ENCODE measurements around the gene C1QTNF7. TPM values are rescaled to one million over a fixed set of nuclear protein-coding genes. Genes with fewer than 3 reads are reported as not detected.

Gene C1QTNF7
- polyA plus RNA-seq, 1 of the 3 experiments (the other 2 are of a cell fraction), result not detected

- 87% methylated on average over 3 of the region's 4 CpGs for WGBS (ENCODE audit: low lambda C conversion rate)
- no peaks in the 10 kb centered on the region for H3K9me2 ChIP-seq
- H3K9me3 ChIP-seq, result no peaks in the 10 kb centered on the region
- H3K4me3 ChIP-seq (ENCODE audit: low read depth in 2 of 2, low read length in 1 of 2), result no peak overlapping the region
- TF ChIP-seq CTCF (IDR thresholded peaks at IDR 0.05) (no peak), PBX3 (IDR thresholded peaks at IDR 0.05) (no peak), RXRA (IDR thresholded peaks at IDR 0.05; ENCODE audit: borderline replicate concordance, low read depth) (no peak), RAD21 (IDR thresholded peaks at IDR 0.05; ENCODE audit: low read length) (no peak), FOXM1 (IDR thresholded peaks at IDR 0.05; ENCODE audit: low read depth) (no peak), MEF2A (IDR thresholded peaks at IDR 0.05; ENCODE audit: borderline replicate concordance, low read depth) (no peak), ELF1 (IDR thresholded peaks at IDR 0.05) (no peak), RFX5 (IDR thresholded peaks at IDR 0.05; ENCODE audit: low read length) (no peak), FOXJ3 (CRISPR knock-in tag; IDR thresholded peaks at IDR 0.05) (no peak), YY1 (IDR thresholded peaks at IDR 0.05; ENCODE audit: low read depth) (no peak), GABPA (IDR thresholded peaks at IDR 0.05; ENCODE audit: low read depth) (no peak), GATA2 (CRISPR knock-in tag; IDR thresholded peaks at IDR 0.05) (no peak), USF2 (IDR thresholded peaks at IDR 0.05; ENCODE audit: borderline replicate concordance, low read depth, low read length) (no peak), RCOR1 (IDR thresholded peaks at IDR 0.05; ENCODE audit: low read length) (no peak)
- TF ChIP-seq, protein P1, sequence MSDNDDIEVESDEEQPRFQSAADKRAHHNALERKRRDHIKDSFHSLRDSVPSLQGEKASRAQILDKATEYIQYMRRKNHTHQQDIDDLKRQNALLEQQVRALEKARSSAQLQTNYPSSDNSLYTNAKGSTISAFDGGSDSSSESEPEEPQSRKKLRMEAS (IDR thresholded peaks at IDR 0.05; ENCODE audit: low read depth), result no peak
- TF ChIP-seq, protein P2, sequence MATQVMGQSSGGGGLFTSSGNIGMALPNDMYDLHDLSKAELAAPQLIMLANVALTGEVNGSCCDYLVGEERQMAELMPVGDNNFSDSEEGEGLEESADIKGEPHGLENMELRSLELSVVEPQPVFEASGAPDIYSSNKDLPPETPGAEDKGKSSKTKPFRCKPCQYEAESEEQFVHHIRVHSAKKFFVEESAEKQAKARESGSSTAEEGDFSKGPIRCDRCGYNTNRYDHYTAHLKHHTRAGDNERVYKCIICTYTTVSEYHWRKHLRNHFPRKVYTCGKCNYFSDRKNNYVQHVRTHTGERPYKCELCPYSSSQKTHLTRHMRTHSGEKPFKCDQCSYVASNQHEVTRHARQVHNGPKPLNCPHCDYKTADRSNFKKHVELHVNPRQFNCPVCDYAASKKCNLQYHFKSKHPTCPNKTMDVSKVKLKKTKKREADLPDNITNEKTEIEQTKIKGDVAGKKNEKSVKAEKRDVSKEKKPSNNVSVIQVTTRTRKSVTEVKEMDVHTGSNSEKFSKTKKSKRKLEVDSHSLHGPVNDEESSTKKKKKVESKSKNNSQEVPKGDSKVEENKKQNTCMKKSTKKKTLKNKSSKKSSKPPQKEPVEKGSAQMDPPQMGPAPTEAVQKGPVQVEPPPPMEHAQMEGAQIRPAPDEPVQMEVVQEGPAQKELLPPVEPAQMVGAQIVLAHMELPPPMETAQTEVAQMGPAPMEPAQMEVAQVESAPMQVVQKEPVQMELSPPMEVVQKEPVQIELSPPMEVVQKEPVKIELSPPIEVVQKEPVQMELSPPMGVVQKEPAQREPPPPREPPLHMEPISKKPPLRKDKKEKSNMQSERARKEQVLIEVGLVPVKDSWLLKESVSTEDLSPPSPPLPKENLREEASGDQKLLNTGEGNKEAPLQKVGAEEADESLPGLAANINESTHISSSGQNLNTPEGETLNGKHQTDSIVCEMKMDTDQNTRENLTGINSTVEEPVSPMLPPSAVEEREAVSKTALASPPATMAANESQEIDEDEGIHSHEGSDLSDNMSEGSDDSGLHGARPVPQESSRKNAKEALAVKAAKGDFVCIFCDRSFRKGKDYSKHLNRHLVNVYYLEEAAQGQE (IDR thresholded peaks at IDR 0.05; ENCODE audit: low read depth, low read length), result no peak
- no peak overlapping the region for H2AFZ ChIP-seq (ENCODE audit: low read depth)
- no peaks in the 10 kb centered on the region for H4K20me1 ChIP-seq (ENCODE audit: insufficient read depth)
- DNase-seq, result no peak
- H3K4me2 ChIP-seq, result no peak overlapping the region
- H3K27me3 ChIP-seq (ENCODE audit: insufficient read depth), result no peaks in the 10 kb centered on the region
- no peaks in the 10 kb centered on the region for H3F3A ChIP-seq (replicated peaks; ENCODE audit: insufficient read depth)
- CTCF ChIA-PET, result interaction anchor here (0.9 to 1.8 kb wide), 4 partner anchors 10 to 167 kb away, joined by 3 to 5 read pairs (median 4); no protein-coding TSS in a partner anchor
- no peak overlapping the region for H3K27ac ChIP-seq (ENCODE audit: low read depth in 2 of 2, low read length in 1 of 2)
- peaks cover 14 to 36% of the 10 kb centered on the region in 2 experiments; a peak in 3 of 4 replicates for H3K4me1 ChIP-seq (ENCODE audit: control insufficient read depth in 1 of 2, insufficient read depth in 2 of 2, low read depth in 1 of 2, low read length in 1 of 2)
- H3K9ac ChIP-seq, result no peak overlapping the region
- H3K79me2 ChIP-seq (ENCODE audit: insufficient read depth), result no peaks in the 10 kb centered on the region
- H3K36me3 ChIP-seq (replicated peaks in 1 of 2; ENCODE audit: control insufficient read depth in 1 of 2, insufficient read depth in 2 of 2, low read length in 1 of 2), result no peaks in the 10 kb centered on the region
- POLR2A ChIA-PET, result no interaction called here
Observed at GRCh38 chr4:15398732-15399131, 29.1 kb upstream of the C1QTNF7 start.

Measured in SK-N-SH (cell line).